GM18861 (cell line): ENCODE data around the gene SEPHS2.

Experiments
- ATAC-seq: cut with Tn5 transposase; IDR thresholded peaks from one replicate; pipeline ENCODE4 v1.9.1; 2021; ENCODE audit not compliant: unreplicated experiment

The SEPHS2 gene

DNA sequence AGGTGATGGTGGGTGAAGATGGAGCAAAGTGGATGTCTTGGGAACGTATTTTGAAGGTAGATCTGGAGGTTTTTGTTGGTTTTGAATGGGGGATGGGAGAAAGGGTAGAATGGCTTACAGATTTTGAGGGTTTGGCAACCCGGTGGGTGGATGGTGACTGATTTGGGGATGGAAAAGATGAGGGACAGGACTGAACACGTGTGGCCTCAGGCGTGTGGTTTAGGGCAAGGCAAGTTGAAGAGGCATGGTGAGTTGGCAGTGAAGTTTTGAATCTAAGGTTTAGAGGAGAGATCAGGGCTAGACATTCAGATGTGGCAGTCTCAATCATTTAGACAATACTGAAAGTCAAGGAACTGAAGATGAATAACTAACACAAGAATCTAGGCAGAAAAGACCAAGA, 10.8 kb downstream of the SEPHS2 start:
- ATAC-seq, result no peak

DNA sequence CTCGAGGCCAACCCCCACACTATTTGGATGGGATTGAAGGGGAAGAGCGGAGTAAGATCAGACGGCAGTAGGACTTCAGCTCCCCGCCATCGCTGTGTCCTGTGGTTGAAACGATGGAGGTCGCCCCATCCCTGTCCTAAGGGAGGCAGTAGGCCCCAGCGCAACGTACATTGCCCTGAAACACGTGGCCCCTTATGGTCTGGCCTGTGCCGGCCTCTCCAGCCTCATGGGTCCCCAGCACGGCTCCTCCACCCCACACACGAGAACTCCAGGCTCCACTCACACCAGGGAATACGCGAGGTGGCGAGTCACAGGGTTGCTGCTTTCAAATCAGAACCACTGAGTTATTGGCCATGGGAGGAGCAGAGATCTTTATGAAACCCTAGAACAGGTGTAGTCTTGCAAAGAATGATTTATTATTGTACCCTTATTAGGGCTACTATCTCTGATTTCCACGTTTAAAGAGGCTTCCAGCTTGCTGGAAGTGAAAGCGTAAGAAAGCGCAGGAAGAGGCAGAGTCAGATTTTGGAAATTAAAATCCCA, 15.2 kb downstream of the SEPHS2 start:
- no peak for ATAC-seq

DNA sequence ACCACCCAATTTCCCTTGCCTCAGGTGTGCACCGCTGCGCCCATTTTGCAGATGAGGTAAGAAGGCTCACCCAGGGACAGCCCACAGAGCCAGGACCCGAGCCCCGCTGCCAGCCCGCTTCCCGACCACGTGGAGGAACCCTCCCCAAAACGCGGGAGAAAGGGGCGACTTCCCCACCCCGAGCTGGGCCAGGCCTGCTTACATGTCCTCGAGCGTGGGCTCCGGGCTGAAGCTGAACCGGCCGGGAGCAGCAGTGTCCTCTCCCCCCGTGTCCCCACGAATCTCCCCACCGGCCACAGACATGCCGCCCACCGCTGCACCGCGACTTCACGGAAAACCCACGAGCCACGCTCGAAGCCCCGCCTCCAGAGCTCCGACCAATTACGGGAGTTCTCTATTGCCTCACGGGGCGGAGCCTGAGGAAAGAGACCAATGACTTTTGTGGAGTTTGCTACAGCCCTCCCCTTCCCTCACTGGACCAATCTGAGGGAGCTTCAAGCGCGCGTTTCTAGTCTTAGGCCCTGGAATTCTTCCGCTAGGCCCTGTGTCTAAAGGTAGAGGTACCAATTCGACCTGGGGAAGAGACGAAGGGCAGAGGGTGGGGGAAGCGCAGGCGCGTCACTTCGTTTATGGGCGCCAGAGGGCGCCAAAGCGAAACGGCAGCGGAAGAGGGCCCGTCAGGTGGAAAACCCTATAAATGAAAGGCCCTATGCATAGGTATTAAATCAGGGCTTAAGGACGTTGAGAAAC, 15.8 kb downstream of the SEPHS2 start, which contains the start of gene DCTPP1:
DCTPP1 (minus strand) TSS at position 353 of the 750 bp plus-strand sequence; CDS start at position 303, 50 bp downstream.
- ATAC-seq, result peak; percentile 93

DNA sequence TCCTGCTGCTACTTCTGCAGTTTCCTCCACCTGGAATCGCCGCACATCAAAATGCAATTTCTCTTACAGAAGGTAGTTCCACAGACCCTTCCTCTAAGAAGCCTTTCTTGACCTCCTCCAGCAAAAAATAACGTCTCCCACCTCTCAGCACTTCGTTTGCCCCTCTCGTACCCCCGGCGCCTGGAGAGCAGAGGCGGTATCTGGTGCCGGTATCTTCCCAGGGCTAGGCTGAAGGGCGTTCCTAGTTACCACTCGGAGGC, 16.3 kb downstream of the SEPHS2 start:
- ATAC-seq, result no peak

DNA sequence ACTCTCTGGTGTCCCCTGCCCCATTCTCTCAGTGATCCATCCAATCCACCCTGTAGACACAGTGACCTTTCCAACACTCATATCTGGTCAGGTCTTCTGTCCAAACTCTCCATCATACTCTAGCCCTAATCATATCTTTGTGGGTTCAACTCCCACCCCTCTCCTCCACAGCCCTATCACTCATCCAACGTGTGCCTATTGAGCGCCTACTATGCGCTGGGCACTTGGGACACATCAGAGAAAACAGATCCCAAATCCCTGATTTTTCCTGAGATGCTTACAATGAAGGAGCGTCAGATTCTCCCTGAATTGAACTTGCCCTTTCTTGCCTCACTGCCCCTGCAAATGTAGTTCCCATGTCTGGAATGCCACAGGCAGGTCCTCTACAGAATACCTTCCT, 17.6 kb downstream of the SEPHS2 start:
- ATAC-seq, result no peak

DNA sequence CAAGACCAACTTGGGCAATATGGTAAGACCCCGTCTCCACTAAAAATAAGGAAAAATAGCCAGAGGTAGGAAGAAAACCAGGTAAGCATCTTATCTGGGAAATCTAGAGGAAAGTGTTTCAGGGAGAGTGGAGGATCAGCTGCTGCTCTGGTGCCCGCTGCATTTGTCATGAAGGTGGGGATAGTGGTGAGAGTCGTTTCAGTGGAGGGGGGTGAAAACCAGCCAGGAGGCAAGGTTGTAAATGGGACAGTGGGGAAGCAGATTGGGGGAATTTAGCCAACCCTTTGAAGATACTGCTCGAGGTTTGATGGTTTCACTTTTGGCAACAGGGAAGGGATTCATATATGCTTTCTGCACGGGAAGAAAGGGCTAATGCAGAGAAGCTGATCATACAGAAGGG, 24.7 kb downstream of the SEPHS2 start:
- no peak for ATAC-seq

DNA sequence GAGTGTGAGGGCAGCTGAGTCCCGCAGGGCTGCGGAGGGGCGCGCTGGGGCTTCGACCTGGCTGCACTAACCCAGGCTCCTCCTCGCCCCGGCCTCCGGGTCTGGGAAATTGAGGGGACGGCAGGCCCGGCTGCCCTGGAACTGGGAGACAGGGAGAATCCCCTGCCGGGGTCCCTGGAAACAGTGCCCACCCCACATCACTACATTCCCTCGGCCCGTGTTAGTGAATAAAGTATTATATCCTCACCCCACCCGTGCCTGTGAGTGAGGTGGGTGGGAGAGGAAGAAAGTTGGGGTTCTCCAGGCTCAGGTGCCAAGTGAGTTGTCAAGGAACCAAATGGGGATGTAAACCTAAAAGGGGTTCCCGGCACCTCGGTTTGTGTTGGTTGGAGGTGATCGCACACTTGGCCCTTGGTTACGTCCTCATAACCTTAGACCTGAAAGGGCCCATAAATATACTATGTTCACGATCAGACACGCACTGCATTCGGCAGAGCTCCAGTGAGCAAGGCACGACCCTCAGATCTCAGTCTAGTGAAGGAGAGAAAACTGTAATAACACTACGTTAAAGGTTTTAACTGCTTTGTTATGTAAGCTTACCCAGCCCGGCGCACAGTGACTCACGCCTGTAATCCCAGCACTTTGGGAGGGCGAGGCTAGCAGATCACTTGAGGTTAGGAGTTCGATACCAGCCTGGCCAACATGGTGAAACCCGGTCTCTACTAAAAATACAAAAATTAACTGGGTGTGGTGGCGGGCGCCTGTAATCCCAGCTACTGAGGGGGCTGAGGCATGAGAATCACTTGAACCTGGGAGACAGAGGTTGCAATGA, 27.1 kb downstream of the SEPHS2 start:
- ATAC-seq, result no peak

DNA sequence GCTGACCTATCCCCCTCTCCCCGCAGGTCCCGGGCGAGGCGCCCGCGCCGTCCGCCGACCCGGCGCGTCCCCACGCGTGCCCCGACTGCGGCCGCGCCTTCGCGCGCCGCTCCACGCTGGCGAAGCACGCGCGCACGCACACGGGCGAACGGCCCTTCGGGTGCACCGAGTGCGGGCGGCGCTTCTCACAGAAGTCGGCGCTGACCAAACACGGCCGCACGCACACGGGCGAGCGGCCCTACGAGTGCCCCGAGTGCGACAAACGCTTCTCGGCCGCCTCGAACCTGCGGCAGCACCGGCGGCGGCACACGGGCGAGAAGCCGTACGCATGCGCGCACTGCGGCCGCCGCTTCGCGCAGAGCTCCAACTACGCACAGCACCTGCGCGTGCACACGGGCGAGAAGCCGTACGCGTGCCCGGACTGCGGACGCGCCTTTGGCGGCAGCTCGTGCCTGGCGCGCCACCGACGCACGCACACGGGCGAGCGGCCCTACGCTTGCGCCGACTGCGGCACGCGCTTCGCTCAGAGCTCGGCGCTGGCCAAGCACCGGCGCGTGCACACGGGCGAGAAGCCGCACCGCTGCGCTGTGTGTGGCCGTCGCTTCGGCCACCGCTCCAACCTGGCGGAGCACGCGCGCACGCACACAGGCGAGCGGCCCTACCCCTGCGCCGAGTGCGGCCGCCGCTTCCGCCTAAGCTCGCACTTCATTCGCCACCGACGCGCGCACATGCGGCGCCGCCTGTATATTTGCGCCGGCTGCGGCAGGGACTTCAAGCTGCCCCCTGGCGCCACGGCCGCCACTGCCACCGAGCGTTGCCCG, 27.9 kb downstream of the SEPHS2 start:
- peak; percentile 63 for ATAC-seq

DNA sequence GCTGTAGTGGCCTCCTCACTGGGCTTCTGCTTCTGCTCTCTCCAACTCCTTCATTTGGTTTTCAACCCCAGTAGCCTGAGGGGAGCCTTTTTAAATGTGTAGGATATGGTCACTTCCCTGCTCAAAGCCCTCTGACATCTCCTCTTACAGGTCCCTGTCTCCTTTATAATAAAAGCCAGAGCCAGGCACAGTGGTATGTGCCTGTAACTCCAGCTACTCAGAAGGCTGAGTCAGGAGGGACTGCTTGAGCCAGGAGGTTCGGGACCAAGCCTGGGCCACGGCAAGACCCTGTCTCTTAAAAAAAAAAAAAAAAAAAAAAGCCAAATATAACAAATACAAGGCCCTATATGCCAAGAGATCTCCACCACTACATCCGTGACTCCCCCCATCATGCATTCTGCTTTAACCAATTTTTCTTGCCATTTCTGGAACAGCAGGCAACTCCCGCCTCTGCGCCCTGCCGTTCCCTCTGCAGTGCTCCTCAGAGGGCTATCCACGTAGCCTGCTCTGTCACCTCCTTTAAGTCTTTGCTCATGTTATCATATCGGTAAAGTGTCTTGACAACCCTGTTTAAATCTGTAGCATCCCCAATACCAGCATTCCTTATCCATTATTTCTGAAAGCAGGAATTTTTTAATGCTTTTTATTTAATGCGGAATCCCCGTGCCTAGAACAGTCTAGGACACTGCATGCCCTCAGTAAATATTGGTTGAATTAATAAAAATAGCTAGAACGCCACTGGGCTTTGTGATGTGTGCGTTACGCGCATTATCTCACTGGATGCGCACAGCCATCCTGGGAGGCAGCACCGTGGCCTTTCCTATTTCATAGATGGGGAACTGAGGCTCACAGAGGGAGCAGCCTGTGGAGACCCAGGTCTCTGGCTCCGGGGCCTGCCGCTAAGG, 28.8 kb downstream of the SEPHS2 start:
- no peak for ATAC-seq

DNA sequence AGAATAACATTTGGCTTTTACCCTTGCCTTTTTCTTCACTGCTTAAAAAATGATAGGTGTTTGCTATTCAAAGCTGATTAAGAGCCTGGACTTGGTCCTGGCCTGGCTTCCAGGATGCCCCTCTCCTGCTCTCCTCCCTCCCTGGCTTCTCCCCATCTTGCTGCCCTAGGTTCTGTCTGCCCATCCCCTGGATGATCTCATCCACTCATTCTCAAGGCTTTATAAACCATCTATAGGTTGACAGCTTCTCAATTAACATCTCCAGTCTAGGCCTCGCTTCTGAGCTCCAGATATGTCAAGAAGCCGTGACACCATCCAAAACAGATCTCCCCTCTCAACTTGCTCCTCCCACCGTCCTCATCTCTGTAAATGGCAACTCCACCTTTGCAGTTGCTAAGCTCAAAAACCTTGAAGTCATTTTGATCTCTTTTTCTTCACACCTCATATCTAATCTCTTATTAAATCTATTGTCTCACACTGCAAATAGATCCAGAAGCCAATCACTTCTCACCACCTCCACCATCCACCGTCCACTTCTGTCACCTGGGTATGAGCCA, 29.5 kb downstream of the SEPHS2 start:
- ATAC-seq, result no peak

DNA sequence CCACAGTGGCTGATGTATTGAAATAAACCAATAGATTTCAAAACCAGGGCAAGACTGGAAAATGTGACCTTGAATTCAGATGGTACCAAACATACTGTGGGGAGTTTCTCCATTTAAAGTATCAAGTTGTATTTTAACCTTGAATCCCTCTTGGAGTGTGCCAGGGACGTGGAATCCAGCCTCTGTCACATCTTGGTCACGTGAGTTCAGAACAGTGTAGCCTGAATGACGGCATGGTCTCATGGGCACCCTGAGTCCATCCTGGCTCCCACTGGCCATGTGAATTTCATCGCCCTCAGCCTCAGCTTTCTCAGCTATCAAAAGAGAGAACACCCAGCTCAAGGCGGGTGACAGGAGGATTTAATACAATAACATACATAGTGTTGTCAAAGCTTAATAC, 31.5 kb downstream of the SEPHS2 start:
- ATAC-seq, result no peak

DNA sequence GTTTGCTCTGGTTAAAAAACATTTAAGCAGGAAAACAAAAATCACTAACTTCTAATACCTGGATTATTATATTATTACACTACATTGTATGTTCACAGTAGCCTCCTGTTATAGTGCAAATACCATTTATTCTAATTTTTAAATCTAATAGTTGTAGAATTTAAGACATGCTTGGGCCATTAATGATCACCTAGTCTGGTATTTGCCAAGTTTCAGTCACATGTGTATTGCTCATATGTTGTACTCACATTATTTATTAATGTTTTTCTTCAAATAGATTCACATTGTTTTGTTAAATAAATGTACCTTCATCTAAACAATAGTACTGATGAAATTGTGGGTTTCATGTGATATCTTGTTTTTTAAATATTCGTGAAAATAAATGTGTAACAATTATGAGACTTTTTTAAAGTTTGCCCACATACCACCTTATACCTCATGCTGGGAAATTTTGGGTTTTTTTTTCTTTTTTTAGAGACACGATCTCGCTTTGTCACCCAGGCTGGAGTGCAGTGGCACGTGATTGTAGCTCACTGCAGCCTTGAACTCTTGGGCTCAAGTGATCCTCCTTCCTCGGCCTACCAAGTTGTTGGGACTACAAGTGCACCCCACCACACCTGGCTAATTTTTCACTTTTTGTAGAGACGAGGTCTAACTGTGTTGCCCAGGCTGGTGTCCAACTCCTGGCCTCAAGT, 32.4 kb downstream of the SEPHS2 start:
- no peak for ATAC-seq

DNA sequence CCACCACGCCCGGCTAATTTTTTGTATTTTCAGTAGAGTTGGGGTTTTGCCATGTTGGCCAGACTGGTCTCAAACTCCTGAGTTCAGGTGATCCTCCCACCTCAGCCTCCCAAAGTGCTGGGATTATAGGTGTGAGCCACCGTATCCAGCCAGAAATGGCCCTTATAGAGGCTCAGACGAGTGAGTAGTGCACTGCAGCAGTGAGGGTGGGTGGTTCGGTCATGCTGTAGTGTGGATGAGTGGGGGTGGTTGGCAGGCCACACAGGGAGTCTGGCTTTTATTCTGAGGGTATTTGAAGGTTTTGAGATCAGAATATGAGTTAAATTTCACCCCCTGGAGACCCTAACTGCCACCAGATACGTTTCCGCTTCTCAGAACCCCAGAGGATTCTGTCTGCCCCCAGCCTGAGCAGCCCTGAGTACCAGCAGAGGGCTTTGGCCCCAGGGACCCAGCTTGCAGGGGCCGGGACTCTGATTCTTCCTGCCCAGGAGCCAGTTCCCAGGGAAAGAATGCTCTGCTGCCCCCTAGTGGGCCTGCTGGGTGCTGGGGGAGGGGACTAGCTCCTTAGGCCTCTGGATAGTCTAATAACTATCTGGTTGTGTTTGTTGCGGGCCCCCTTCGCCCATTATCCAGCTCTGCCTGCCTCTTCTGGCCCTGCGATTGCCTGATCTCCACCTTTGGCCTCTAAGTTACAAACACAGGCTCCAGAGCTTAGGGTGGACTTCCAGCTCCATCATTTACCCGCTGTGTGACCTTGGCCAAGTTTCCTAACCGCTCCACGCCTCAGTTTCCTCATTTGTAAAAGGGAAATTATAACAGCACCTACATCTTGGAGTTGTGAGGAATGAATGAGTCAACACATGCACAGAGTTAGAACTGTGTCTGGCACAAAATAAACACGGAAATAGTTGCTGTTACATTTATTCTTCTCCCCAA, 36.3 kb downstream of the SEPHS2 start:
- no peak for ATAC-seq

DNA sequence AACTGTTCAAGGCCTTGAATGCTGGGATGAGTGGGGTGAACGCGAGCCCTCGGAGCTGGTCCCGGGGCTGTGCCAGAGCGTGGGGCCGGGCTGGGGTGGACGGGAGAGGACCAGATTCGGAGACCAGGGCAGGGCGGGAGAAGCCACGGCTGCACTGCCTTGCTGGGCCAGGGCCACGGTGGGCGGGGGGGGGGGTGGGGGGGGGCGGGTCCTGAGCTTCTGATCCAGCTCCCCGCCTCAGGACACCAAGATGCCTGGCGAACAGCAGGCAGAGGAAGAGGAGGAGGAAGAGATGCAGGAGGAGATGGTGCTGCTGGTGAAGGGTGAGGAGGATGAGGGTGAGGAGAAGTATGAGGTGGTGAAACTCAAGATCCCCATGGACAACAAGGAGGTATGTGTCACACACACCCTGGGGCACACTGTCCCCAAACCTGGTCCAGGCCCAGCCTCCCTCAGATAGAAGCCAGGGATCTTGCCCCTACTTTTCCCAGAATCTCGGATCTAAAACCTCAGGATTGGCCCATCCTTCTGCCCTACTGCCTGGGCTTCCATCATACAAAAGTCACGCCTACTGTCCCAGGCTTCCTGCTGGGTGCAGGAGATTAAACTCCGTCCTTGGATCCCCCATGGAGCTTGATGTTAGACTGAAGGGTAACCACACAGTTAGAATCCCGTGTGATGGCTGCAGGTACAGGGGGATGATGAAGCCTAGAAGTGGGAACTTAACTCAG, 37.7 kb downstream of the SEPHS2 start:
- ATAC-seq, result no peak

DNA sequence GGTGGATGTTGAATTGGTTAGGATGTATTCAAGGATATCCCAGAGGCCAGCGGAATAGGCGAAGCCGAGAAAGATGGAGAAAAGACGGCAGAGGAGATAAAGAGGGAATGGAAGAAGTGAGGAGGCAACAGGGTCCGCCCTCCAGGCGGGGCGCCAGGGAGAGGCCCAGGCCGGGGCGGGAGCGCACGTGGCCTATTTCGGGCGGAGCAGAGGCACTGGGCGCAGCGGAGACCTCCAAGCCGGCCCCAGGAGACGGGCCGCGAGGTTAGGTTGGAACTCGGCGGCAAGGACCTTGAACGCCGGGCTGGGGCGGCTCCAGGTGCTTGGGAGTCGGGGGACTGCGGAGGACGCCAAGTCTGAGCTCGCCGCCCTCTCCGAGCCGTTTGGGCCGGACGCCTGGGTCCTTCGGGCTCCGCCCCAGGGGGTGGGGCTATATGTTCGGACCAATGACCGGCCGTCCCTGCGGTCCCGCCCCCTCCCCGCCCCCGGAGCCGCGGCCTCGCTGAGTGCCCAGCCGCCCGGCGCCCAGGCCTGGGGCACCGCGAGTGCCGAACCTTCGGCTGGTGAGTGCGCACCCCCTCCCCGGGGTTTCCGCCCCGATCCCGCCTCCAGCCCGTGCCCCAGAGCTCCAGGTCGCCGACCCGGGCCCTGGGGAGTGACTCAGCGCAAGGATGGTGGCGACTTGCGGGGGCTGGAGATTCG, 38.4 kb downstream of the SEPHS2 start, which contains the start of gene ZNF771:
ZNF771 (plus strand) TSS at position 505 of the 702 bp plus-strand sequence. CDS start 448 bp downstream, outside the sequence.
- ATAC-seq, result peak; percentile 65

DNA sequence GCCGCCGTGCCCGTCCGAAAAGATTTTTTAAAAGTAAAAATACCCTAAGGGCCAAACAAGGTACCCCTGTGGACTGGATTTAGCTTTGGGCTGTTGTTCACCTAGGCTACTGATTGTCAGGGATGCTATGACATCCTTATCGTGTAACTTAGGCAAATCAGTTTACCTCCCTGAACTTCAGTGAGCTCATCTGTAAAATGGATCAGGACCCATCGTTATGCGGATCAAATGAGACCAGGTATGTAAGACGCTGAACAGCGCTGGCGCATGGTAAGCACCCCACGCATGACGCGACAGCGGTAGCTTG, 38.9 kb downstream of the SEPHS2 start:
- ATAC-seq, result no peak

DNA sequence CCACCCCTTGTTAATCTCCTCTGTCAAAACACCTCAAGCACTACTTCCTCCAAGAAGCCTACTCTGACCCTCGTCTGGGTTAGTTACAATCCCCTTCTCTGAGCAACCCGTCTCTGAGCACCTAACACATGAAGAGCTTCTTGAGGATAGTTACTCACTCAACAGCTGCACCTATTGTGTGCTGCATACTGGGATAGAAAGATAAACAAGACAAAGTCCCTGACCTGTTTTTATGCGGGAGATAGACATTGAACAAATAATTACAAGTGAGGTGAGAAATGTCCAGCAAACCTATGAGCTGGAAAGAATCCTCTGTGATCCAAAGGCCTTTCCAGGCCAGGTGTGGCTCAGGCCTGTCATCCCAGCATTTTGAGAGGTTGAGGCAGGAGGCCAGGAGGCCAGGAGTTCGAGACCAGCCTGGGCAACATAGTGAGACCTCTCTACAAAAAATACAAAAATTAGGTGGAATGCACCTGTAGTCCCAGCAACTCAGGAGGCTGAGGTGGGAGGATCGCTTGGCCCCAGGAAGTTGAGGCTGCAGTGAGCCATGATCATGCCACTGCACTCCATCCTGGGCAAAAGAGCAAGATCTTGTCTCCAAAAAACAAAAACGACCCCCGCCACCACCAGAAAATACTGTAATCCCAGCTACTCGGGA, 43.8 kb downstream of the SEPHS2 start:
- no peak for ATAC-seq
